Immature natural killer cell (primary cell): ENCODE measurements around the gene EXOSC3. TPM values are rescaled to one million over a fixed set of nuclear protein-coding genes. Genes with fewer than 3 reads are reported as not detected.

Experiments used
- DNase-seq, 3 donors: peaks; one replicate each; pipeline ENCODE4 v3.0.0; 2022; ENCODE audit warnings: mixed read lengths in 1 of 3
- H3K27ac Mint-ChIP-seq, 6 donors: one replicate each; pipeline ENCODE4 v1.8.0; 2020; ENCODE audit warnings: mixed read lengths in 6 of 6, mild to moderate bottlenecking in 5 of 6, inconsistent platforms in 4 of 6, moderate library complexity in 3 of 6
- H3K27me3 Mint-ChIP-seq, 3 donors: one replicate each; pipeline ENCODE4 v1.8.0; 2020 to 2021; ENCODE audit warnings: low read depth in 3 of 3, mild to moderate bottlenecking in 3 of 3, mixed read lengths in 3 of 3, moderate library complexity in 3 of 3, inconsistent platforms in 1 of 3
- H3K36me3 Mint-ChIP-seq, 3 donors: one replicate each; pipeline ENCODE4 v1.8.0; 2020; ENCODE audit warnings: mixed read lengths in 3 of 3, inconsistent platforms in 2 of 3, mild to moderate bottlenecking in 2 of 3
- H3K4me1 Mint-ChIP-seq, 2 donors: one replicate each; pipeline ENCODE4 v1.8.0; 2020; ENCODE audit warnings: inconsistent platforms in 2 of 2, mild to moderate bottlenecking in 2 of 2, mixed read lengths in 2 of 2, moderate library complexity in 1 of 2
- H3K4me3 Mint-ChIP-seq, 5 donors: one replicate each; pipeline ENCODE4 v1.8.0; 2020; ENCODE audit warnings: mild to moderate bottlenecking in 5 of 5, mixed read lengths in 5 of 5, inconsistent platforms in 3 of 5, moderate library complexity in 3 of 5
- H3K9me3 Mint-ChIP-seq, 6 donors: one replicate each; pipeline ENCODE4 v1.8.0; 2020; ENCODE audit warnings: mild to moderate bottlenecking in 6 of 6, mixed read lengths in 6 of 6, inconsistent platforms in 4 of 6, moderate library complexity in 3 of 6
- polyA plus RNA-seq, 3 donors: library from polyadenylated mRNA; unstranded; fragments of 300-500 nt; fragmentation: Illumina TruSeq; gene quantifications; one replicate each; pipeline ENCODE4 v1.2.3, GENCODE V29; 2021

The EXOSC3 gene
- polyA plus RNA-seq, 3 donors from 2014 or later, result 16.5 to 26.2 (median 22.5) TPM

DNA sequence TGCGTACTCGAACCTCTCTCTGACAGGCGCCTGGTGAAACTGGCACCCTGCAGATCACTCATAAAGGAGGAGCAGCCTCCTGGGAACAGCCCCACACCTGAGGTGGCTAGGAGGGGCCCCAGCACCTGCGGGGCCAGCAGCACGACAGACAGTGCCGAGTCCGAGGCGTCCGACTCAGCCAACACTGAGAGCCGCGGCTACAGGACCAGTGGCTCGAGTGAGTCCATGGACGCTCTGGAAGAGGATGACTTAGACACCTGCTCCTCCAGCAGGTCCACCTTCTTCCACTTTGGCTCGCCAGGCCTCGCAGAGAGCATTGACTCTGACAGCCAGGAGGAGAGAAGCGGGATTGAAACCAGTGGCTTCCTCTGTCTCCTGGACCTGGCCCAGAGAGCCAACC lies 44.7 kb downstream of the EXOSC3 start:
- no peak overlapping the region for H3K27ac Mint-ChIP-seq
- H3K4me3 Mint-ChIP-seq, result no peak overlapping the region
- H3K27me3 Mint-ChIP-seq, result peaks cover 2 to 5% (median 2%) of the 10 kb centered on the region in 3 donors
- H3K4me1 Mint-ChIP-seq, result no peaks in the 10 kb centered on the region
- no peak for DNase-seq
- H3K36me3 Mint-ChIP-seq, result no peaks in the 10 kb centered on the region
- H3K9me3 Mint-ChIP-seq, result no peaks in the 10 kb centered on the region

DNA sequence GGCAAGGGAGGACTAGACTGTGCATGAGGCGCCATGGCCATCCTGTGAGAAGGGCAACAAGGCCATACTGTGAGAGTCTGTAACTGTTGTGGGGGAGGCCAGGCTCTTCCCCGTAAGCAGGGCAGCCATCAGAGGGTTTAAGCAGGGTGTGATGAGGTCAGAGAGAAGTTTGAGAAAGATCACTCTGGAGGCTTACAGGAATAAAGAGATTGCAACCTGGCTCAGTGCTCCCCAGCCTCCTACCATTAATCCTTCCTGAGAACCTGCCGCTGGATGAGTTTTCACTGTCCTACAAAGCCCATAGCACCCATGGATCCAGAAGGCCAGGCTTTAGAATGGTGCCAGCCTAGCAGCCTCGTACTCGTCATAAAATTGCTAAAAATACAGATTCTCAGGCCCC lies 45.6 kb downstream of the EXOSC3 start:
- DNase-seq, result no peak
- Mint-ChIP-seq H3K27me3 (peaks cover 0 to 5% (median 2%) of the 10 kb centered on the region in 3 donors), H3K36me3 (no peaks in the 10 kb centered on the region), H3K27ac (no peak overlapping the region), H3K4me3 (no peak overlapping the region), H3K4me1 (no peaks in the 10 kb centered on the region), H3K9me3 (no peaks in the 10 kb centered on the region)

DNA sequence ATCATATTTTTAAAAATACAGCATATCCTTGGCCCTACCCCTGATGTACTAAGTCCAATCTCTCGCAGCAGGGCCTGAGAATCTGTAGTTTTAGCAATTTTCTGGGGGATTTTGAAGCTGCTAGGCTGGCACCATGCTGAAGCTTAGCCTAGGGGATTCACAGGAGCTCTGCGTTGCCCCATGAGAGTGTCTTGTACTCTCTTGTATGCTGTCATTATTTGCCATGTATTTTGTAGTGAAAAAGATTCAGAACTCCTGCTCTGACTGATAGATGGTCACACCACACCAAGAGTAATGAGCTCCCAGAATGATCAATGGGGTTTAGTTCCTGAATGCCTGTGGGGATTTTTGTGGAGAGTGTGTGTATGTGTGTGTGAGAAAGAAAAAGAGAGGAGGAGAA lies 51.9 kb downstream of the EXOSC3 start:
- H3K27me3 Mint-ChIP-seq, result peaks cover 0 to 10% (median 2%) of the 10 kb centered on the region in 3 donors
- H3K9me3 Mint-ChIP-seq, result no peaks in the 10 kb centered on the region
- H3K36me3 Mint-ChIP-seq, result no peaks in the 10 kb centered on the region
- no peak for DNase-seq
- no peak overlapping the region for H3K27ac Mint-ChIP-seq
- no peak overlapping the region for H3K4me3 Mint-ChIP-seq
- H3K4me1 Mint-ChIP-seq, result no peaks in the 10 kb centered on the region

DNA sequence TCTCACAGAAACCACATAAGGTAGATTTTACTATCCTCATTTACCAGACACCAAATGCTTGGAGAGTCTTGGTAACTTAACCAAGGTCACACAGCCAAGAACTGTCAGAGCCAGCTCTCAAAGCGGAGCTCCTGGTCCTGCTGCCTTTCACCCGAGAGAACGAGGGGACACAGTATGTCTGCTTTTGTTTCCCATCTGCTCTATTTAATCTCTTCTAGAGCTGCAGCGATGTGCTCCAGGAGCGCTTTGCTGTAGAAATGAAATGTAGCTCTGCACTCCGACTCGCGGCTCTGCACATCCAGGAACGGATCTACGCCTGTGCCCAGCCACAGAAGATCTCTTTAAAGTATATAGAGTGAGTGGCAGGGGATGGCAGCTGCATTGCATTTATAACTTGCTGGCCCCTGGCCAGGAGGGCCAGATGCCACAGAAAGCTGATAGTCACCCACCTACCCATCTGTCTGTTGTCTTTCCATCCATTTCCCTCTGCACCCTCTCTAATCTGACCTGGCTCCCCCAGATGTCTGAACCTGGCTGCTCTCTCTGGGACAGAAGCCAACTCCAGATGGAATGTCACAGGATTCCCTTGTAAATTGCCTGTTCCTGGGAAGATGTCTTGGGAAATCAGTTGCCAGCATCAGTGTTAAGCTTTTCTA lies 52.6 kb downstream of the EXOSC3 start:
- no peaks in the 10 kb centered on the region for H3K4me1 Mint-ChIP-seq
- H3K36me3 Mint-ChIP-seq, result no peaks in the 10 kb centered on the region
- no peak for DNase-seq
- H3K27ac Mint-ChIP-seq, result no peak overlapping the region
- no peaks in the 10 kb centered on the region for H3K9me3 Mint-ChIP-seq
- H3K27me3 Mint-ChIP-seq, result peaks cover 2 to 10% (median 2%) of the 10 kb centered on the region in 3 donors
- no peak overlapping the region for H3K4me3 Mint-ChIP-seq

DNA sequence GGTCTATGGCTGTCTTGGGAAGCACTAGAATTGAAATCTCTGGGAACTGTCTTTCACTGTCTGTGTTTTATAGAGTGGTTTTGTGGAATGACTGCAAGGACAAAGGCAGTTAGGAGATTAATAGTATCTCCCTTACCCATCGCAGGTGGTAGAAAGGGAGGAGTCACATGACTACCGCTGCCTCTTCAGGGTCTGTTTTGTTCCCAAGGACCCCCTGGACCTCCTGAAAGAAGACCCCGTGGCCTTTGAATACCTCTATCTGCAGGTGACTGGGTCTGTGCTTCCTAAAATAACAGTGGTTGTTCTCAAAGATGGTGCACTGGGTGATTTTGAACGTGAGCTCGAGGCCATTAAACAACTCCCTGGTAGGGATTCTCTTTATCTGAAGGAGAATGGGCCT lies 54.0 kb downstream of the EXOSC3 start:
- no peak overlapping the region for H3K27ac Mint-ChIP-seq
- H3K4me1 Mint-ChIP-seq, result no peaks in the 10 kb centered on the region
- no peaks in the 10 kb centered on the region for H3K36me3 Mint-ChIP-seq
- peaks cover 0 to 2% (median 0%) of the 10 kb centered on the region in 6 donors for H3K9me3 Mint-ChIP-seq
- peaks cover 0 to 10% (median 2%) of the 10 kb centered on the region in 3 donors for H3K27me3 Mint-ChIP-seq
- H3K4me3 Mint-ChIP-seq, result no peak overlapping the region
- DNase-seq, result no peak

DNA sequence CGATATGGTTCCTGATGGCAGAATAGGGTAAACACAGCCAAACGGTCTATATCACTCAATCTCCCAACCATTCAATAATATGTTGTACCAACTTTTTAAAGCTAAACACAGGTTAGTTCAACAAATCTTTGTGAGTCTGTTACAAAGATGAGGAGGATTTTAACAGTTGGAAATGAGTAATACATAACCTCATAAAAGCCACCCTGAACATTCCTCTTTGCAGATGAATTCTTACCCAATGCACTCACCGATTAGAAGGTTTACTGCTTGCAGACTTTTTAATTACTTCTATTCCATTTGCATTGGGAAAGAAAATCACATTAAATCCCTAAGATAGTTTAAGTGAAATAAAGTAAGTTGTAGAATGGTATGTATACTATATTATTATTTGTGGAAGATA lies 54.6 kb downstream of the EXOSC3 start:
- H3K27ac Mint-ChIP-seq, result no peak overlapping the region
- peaks cover 0 to 2% (median 0%) of the 10 kb centered on the region in 6 donors for H3K9me3 Mint-ChIP-seq
- peaks cover 0 to 13% (median 2%) of the 10 kb centered on the region in 3 donors for H3K27me3 Mint-ChIP-seq
- no peak overlapping the region for H3K4me3 Mint-ChIP-seq
- no peaks in the 10 kb centered on the region for H3K36me3 Mint-ChIP-seq
- no peak for DNase-seq
- H3K4me1 Mint-ChIP-seq, result no peaks in the 10 kb centered on the region

Other genes with a start within 250 kb of the EXOSC3 start
- gene FBXO10, start 208.7 kb downstream of the EXOSC3 start, polyA plus RNA-seq, result 1 to 10 TPM in 1 of 3 donors, under 1 TPM in 1, not detected in 1; 0.49 to 1.1 TPM
- 100 to 1,000 TPM; 174 to 205 (median 183) TPM for gene TOMM5, start 192.5 kb downstream of the EXOSC3 start, polyA plus RNA-seq
- gene FRMPD1, start 134.1 kb downstream of the EXOSC3 start, polyA plus RNA-seq, result not detected
- 10 to 100 TPM in 1 of 3 donors, 1 to 10 TPM in 2; 7.8 to 11.9 (median 9.2) TPM for gene TRMT10B, start 31.3 kb downstream of the EXOSC3 start, polyA plus RNA-seq
- gene DCAF10, start 15.7 kb upstream of the EXOSC3 start, polyA plus RNA-seq, result 10 to 100 TPM; 16.2 to 31.0 (median 28.4) TPM
- 10 to 100 TPM in 2 of 3 donors, 1 to 10 TPM in 1; 3.6 to 12.5 (median 10.7) TPM for gene SLC25A51, start 119.1 kb upstream of the EXOSC3 start, polyA plus RNA-seq